H9 (cell line): ENCODE results near the gene LRMDA. TPM values are rescaled to one million over a fixed set of nuclear protein-coding genes. Genes with fewer than 3 reads are reported as not detected.

ENCODE experiments used
- DNase-seq: peaks from one replicate; pipeline ENCODE4 v3.0.0-alpha.2; 2017
- H2AFZ ChIP-seq: one replicate; pipeline ENCODE4 v1.6.1; 2013; ENCODE audit warnings: mild to moderate bottlenecking, low read length, control low read depth, moderate library complexity
- H2AK5ac ChIP-seq: 2 replicates; pipeline ENCODE4 v1.6.1; 2013; ENCODE audit warnings: low read length, control low read depth, mixed read lengths; ENCODE audit not compliant: insufficient read length
- H2BK120ac ChIP-seq: one replicate; pipeline ENCODE4 v1.6.1; 2013; ENCODE audit warnings: low read depth, mild to moderate bottlenecking, low read length, control low read depth, inconsistent platforms; ENCODE audit not compliant: poor library complexity, severe bottlenecking
- H2BK12ac ChIP-seq: 2 replicates; pipeline ENCODE4 v1.6.1; 2013; ENCODE audit warnings: low read length, control low read depth, mixed read lengths, low read depth; ENCODE audit not compliant: insufficient read length
- H2BK15ac ChIP-seq: 2 replicates; pipeline ENCODE4 v1.6.1; 2013; ENCODE audit warnings: low read depth, low read length, control low read depth
- H2BK20ac ChIP-seq: one replicate; pipeline ENCODE4 v1.6.1; 2013; ENCODE audit warnings: low read depth, mild to moderate bottlenecking, low read length, control low read depth, inconsistent platforms; ENCODE audit not compliant: poor library complexity, severe bottlenecking
- H2BK5ac ChIP-seq: 2 replicates; pipeline ENCODE4 v1.6.1; 2013; ENCODE audit warnings: low read length, control low read depth, mixed read lengths; ENCODE audit not compliant: insufficient read length
- H3K14ac ChIP-seq: 2 replicates; pipeline ENCODE4 v1.6.1; 2013; ENCODE audit warnings: low read length, control low read depth; ENCODE audit not compliant: insufficient read depth
- H3K18ac ChIP-seq: 2 replicates; pipeline ENCODE4 v1.6.1; 2013; ENCODE audit warnings: low read depth, mild to moderate bottlenecking, mixed read lengths, low read length, control low read depth; ENCODE audit not compliant: insufficient read length
- H3K23ac ChIP-seq: 2 replicates; pipeline ENCODE4 v1.6.1; 2013; ENCODE audit warnings: low read length, control low read depth, mixed read lengths, low read depth; ENCODE audit not compliant: insufficient read length
- H3K23me2 ChIP-seq: 2 replicates; pipeline ENCODE4 v1.6.1; 2013; ENCODE audit warnings: low read depth, mild to moderate bottlenecking, mixed read lengths, low read length, control low read depth; ENCODE audit not compliant: insufficient read length, poor library complexity, severe bottlenecking
- H3K27ac ChIP-seq: 2 replicates; pipeline ENCODE4 v1.5.1; 2013; ENCODE audit warnings: low read length, control low read depth, mixed read lengths, low read depth; ENCODE audit not compliant: insufficient read length
- H3K27me3 ChIP-seq: 2 replicates; pipeline ENCODE4 v1.6.1; 2013; ENCODE audit warnings: low read length, control low read depth, inconsistent platforms; ENCODE audit not compliant: insufficient read depth
- H3K4ac ChIP-seq: 2 replicates; pipeline ENCODE4 v1.6.1; 2013; ENCODE audit warnings: low read depth, mild to moderate bottlenecking, control low read depth, inconsistent platforms, low read length, moderate library complexity
- H3K4me1 ChIP-seq: 2 replicates; pipeline ENCODE4 v1.6.1; 2013; ENCODE audit warnings: low read length, control low read depth, inconsistent platforms; ENCODE audit not compliant: insufficient read depth
- H3K4me2 ChIP-seq: 2 replicates; pipeline ENCODE4 v1.6.1; 2013; ENCODE audit warnings: low read length, control low read depth, mixed read lengths; ENCODE audit not compliant: insufficient read length, insufficient read depth
- H3K56ac ChIP-seq: 2 replicates; pipeline ENCODE4 v1.6.1; 2013; ENCODE audit warnings: low read depth, mild to moderate bottlenecking, mixed read lengths, low read length, control low read depth; ENCODE audit not compliant: insufficient read length
- H3K79me1 ChIP-seq: 2 replicates; pipeline ENCODE4 v1.6.1; 2013; ENCODE audit warnings: low read depth, mild to moderate bottlenecking, moderate library complexity, low read length, control low read depth, inconsistent platforms; ENCODE audit not compliant: insufficient read depth, poor library complexity, severe bottlenecking
- H3K79me2 ChIP-seq: 2 replicates; pipeline ENCODE4 v1.6.1; 2013; ENCODE audit warnings: low read length, control low read depth, inconsistent platforms; ENCODE audit not compliant: insufficient read depth
- H3K9ac ChIP-seq: 2 replicates; pipeline ENCODE4 v1.6.1; 2013; ENCODE audit warnings: low read length, control low read depth, mixed read lengths; ENCODE audit not compliant: insufficient read length; ENCODE audit errors: extremely low read depth
- H3K9me3 ChIP-seq: one replicate; pipeline ENCODE4 v1.6.1; 2013; ENCODE audit warnings: low read depth, low read length, inconsistent platforms; ENCODE audit not compliant: control insufficient read depth
- H3T11ph ChIP-seq: one replicate; pipeline ENCODE4 v1.6.1; 2013; ENCODE audit warnings: mild to moderate bottlenecking, low read length, control low read depth, inconsistent platforms
- H4K20me1 ChIP-seq: one replicate; pipeline ENCODE4 v1.6.1; 2013; ENCODE audit not compliant: control insufficient read depth, insufficient read length, insufficient read depth
- H4K5ac ChIP-seq: 2 replicates; pipeline ENCODE4 v1.6.1; 2013; ENCODE audit warnings: low read depth, mild to moderate bottlenecking, mixed read lengths, low read length, control low read depth; ENCODE audit not compliant: insufficient read length
- H4K8ac ChIP-seq: replicated peaks from 2 replicates; pipeline ENCODE4 v1.6.1; 2013; ENCODE audit warnings: low read length, control low read depth, mixed read lengths, low read depth; ENCODE audit not compliant: insufficient read length
- H4K91ac ChIP-seq: 2 replicates; pipeline ENCODE4 v1.6.1; 2013; ENCODE audit warnings: low read depth, mild to moderate bottlenecking, moderate library complexity, mixed read lengths, low read length, control low read depth; ENCODE audit not compliant: insufficient read length
- H3K27ac Mint-ChIP-seq, 3 experiments: 2 replicates in 2 of 3; 3 replicates in 1 of 3; pipeline ENCODE4 v1.8.0; 2020 to 2021; ENCODE audit warnings: mixed read lengths in 3 of 3, mild to moderate bottlenecking in 1 of 3, moderate library complexity in 1 of 3
- H3K27me3 Mint-ChIP-seq: 2 replicates; pipeline ENCODE4 v1.8.0; 2021; ENCODE audit warnings: low read depth, mild to moderate bottlenecking, moderate library complexity, mixed read lengths
- H3K36me3 Mint-ChIP-seq, 3 experiments: 2 replicates in 2 of 3; 3 replicates in 1 of 3; pipeline ENCODE4 v1.8.0; 2020 to 2021; ENCODE audit warnings: low read depth in 3 of 3, mixed read lengths in 3 of 3; ENCODE audit not compliant: insufficient read depth in 1 of 3
- H3K4me1 Mint-ChIP-seq, 2 experiments: 2 replicates each; pipeline ENCODE4 v1.8.0; 2020; ENCODE audit warnings: mixed read lengths in 2 of 2
- H3K4me3 Mint-ChIP-seq, 2 experiments: 2 replicates in 1 of 2; 3 replicates in 1 of 2; pipeline ENCODE4 v1.8.0; 2020 to 2021; ENCODE audit warnings: mild to moderate bottlenecking in 2 of 2, mixed read lengths in 2 of 2, moderate library complexity in 1 of 2
- H3K9me3 Mint-ChIP-seq, 2 experiments: 2 replicates in 1 of 2; 3 replicates in 1 of 2; pipeline ENCODE4 v1.8.0; 2020; ENCODE audit warnings: mild to moderate bottlenecking in 2 of 2, mixed read lengths in 2 of 2, moderate library complexity in 1 of 2
- WGBS: extraction: QIAGEN DNeasy Blood & Tissue Kit; methylation state at CpG from one replicate; pipeline ENCODE4 v1.1.7; 2013; ENCODE audit warnings: missing lambda C conversion rate, low lambda C conversion rate, mixed read lengths; ENCODE audit not compliant: insufficient read length; ENCODE audit errors: extremely low coverage; 5-methylcytosine and 5-hydroxymethylcytosine counted together
- total RNA-seq: library from RNA; stranded (reverse); gene quantifications from 2 replicates; pipeline ENCODE4 v1.2.1, GENCODE V29; 2021
- TF ChIP-seq, protein P1 (sequence below): fragments of 200-600 bp; sonication (generic); conservative IDR thresholded peaks from 3 replicates; pipeline ENCODE4 v1.8.0; 2021; ENCODE audit warnings: antibody characterized with exemption, mild to moderate bottlenecking

The LRMDA gene
- total RNA-seq, 1 experiment from 2014 or later: 1.8 TPM

GRCh38 chr10:75422913-75423312 is 8.5 kb upstream of the LRMDA start:
- H3K9me3 Mint-ChIP-seq: no peaks in the 10 kb centered on the region
- no peaks in the 10 kb centered on the region for H3K79me2 ChIP-seq
- H4K20me1 ChIP-seq: peaks cover 2% of the 10 kb centered on the region
- H3K27ac Mint-ChIP-seq: no peak overlapping the region
- no peak overlapping the region for H4K5ac ChIP-seq
- H3K9me3 ChIP-seq: no peaks in the 10 kb centered on the region
- WGBS: no CpG with 5 or more reads among the region's 6 CpGs
- no peaks in the 10 kb centered on the region; a peak in 1 of 7 replicates for H3K36me3 Mint-ChIP-seq
- DNase-seq: no peak
- H2AK5ac ChIP-seq: no peak overlapping the region
- H4K91ac ChIP-seq: no peak overlapping the region
- no peak overlapping the region for H3K9ac ChIP-seq
- no peak overlapping the region for H3K4ac ChIP-seq
- no peak overlapping the region for H3K56ac ChIP-seq
- no peaks in the 10 kb centered on the region for H3K23me2 ChIP-seq
- H3K4me2 ChIP-seq: no peak overlapping the region
- peaks cover 37% of the 10 kb centered on the region for H3K27me3 ChIP-seq
- H2BK15ac ChIP-seq: no peak overlapping the region
- H2BK12ac ChIP-seq: no peak overlapping the region
- H2AFZ ChIP-seq: no peak overlapping the region
- H3K18ac ChIP-seq: no peak overlapping the region
- no peak overlapping the region for H3K27ac ChIP-seq
- peaks cover 98% of the 10 kb centered on the region for H3K27me3 Mint-ChIP-seq
- TF ChIP-seq, protein P1, sequence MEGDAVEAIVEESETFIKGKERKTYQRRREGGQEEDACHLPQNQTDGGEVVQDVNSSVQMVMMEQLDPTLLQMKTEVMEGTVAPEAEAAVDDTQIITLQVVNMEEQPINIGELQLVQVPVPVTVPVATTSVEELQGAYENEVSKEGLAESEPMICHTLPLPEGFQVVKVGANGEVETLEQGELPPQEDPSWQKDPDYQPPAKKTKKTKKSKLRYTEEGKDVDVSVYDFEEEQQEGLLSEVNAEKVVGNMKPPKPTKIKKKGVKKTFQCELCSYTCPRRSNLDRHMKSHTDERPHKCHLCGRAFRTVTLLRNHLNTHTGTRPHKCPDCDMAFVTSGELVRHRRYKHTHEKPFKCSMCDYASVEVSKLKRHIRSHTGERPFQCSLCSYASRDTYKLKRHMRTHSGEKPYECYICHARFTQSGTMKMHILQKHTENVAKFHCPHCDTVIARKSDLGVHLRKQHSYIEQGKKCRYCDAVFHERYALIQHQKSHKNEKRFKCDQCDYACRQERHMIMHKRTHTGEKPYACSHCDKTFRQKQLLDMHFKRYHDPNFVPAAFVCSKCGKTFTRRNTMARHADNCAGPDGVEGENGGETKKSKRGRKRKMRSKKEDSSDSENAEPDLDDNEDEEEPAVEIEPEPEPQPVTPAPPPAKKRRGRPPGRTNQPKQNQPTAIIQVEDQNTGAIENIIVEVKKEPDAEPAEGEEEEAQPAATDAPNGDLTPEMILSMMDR: no peak
- H3K4me1 ChIP-seq: no peaks in the 10 kb centered on the region
- H2BK20ac ChIP-seq: no peak overlapping the region
- H3K79me1 ChIP-seq: no peaks in the 10 kb centered on the region
- H2BK120ac ChIP-seq: no peak overlapping the region
- H2BK5ac ChIP-seq: no peak overlapping the region
- no peak overlapping the region for H3K14ac ChIP-seq
- H3K4me3 Mint-ChIP-seq: no peak overlapping the region
- no peak overlapping the region for H3T11ph ChIP-seq
- H4K8ac ChIP-seq: no peak overlapping the region
- no peak overlapping the region for H3K23ac ChIP-seq
- peaks cover 2% of the 10 kb centered on the region in 2 experiments for H3K4me1 Mint-ChIP-seq
